Smooth muscle cell of the brain vasculature (primary cell): ENCODE measurements around the gene PIGL.
"Not testable (repeated sequence)": the region's sequence is repeated elsewhere in the genome, so short reads cannot be mapped to it uniquely, and the experiment has no call there.

Source experiments
- DNase-seq: peaks from one replicate; pipeline ENCODE4 v3.0.0-alpha.2; 2012; ENCODE audit warnings: low read depth, low spot score

The PIGL gene

DNA sequence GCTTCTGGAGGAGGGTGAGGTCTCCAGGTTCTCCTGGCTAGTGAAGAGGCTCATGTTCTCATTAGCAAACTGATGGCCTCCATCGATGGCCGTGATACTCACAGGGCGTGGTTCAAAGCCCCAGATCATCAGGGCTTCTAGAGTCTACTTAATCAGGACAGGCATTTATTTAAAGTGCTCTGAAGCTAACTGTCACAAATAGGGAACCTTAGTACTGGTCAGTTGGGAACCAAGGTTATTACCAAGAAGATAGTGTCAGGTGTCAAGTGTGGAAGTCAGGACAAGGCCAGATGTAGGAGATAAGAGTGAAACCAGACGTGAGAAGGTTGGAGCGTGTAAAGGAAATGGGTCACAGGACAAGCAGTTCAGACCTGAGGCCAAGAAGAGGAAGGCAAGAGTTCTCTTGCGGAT is 56.9 kb downstream of the PIGL start:
- no peak for DNase-seq

DNA sequence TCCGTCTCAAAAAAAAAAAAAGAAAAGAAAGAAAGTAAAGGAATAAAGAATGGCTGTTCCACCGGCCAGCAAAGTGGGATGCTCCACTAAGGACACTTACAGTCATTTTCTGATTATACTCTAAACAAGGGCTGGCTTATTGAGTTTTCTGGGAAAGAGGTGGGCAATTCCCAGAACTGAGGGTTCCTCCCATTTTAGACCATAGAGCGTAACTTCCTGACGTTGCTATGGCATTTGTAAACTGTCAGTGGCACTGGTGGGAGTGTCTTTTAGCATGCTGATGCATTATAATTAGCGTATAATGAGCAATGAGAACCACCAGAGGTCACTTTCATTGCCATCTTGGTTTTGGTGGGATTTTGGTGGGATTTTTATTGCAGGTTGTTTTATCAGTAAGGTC is 58.0 kb downstream of the PIGL start:
- no peak for DNase-seq

DNA sequence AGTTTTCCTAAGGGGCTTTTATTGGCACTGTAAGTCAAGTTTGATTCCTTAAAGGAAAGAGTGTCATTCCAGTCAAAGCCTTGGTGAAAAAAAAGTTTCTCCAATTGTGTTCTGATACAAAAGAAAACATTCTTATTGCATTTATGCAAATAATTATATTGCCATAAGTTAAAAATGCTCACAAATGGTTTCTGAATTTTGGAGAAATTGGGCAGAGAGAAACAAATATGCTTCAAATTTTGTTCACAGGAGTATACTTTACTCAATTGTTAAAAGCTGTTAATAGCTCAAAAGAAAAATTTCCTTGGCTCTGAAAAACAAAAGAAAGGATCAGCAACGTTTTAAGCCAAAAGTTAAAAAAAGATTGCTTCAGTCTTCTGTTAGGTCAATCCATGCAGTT is 60.2 kb downstream of the PIGL start:
- no peak for DNase-seq

GRCh38 chr17:16281351-16281750 is 64.3 kb downstream of the PIGL start:
- DNase-seq, result no peak

DNA sequence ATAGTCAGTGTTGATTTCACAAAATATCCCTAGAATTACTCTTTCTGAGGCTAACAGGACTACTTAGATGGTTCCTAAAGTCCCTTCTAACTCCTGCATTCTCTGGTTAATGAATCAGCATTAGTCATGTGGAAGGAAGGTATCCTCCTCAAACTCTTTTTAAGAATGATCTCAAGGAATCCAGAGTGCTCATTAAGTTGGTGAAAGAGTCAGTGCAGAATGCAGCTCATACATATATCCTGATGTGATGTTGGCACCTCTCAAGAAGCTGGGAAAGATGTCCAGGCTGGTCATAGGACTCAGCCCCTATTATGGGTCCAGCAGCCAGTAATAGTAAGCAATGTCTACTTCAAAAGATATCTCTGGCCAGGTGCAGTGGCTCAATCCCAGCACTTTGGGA is 65.5 kb downstream of the PIGL start:
- DNase-seq, result no peak

GRCh38 chr17:16283705-16284104 is 66.7 kb downstream of the PIGL start:
- no peak for DNase-seq

- no peak for DNase-seq
These were observed 68.6 kb downstream of the PIGL start for GRCh38 chr17:16285646-16286008.

DNA sequence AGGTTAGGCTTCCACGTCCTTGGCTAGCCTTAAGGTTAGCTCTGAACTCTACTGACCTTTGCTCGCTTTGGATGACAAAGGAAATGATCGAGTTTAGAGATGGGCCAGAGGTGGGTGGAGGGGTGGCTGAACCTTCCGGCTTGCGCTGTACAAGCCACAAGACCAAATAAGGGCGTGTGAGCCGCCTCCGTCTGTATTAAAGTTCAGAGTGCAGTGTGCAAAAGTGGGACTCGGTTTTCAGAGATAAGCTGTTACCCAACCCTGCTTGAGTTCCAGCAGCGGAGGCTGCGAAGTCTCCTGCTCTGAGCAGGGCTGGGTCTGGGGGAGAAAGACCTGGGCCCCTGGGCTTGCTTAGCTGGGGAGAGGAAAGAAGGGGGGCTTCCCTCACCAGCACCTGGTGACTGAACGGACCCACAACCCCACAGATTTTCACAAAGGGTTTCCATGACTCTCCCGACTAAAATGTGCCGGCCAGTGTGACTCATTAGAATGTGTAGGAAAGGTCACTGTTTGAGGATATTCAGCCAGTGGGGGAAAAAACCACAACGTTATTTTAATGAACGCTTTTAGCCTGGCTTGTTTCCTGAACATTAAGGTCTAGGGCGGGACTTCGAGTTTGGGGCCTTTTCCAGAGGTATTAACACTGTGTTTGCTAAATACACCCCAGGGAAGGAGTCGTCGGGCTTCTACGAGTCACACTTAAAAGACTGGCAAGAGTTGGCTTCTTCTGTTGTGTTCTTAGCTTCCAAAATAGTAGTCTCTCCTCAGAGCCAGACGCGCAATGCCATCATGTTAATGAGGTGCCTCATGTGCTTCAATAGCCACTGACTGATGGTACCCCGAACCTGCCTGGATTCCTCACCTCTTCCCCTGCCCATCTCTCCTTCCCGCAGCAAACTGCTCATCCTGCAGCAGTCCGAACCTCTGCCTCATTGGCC is 69.3 kb downstream of the PIGL start:
- DNase-seq, result peak; percentile 91

DNA sequence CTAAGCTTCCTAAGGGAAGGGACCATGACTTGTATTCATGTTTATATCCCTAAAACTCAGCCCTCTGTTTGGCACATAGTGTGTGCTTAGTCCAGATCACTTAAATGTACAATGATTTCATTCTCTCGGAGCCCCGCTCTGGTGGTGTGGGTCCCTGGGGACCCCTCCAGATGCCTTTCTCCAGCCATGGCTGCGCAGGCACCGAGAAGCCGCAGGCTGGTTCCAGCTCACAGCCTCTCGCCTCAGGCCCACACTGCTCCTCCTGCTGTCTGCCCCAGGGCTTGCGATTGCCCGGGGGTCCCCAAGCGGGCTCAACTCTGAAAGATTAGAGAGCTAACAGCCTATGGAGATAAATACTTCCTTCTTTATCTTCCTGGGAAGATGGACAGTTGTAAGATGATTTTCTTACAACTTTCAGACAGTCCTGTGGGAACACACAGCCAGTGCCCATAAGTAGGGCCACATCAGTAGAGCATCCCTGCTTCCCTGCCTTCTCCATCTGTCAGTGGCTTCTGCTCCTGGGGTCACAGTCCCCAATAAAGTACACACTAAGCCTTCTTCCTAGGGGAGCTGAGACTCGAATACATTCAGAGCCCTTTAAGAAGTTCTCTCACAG is 70.0 kb downstream of the PIGL start:
- no peak for DNase-seq

DNA sequence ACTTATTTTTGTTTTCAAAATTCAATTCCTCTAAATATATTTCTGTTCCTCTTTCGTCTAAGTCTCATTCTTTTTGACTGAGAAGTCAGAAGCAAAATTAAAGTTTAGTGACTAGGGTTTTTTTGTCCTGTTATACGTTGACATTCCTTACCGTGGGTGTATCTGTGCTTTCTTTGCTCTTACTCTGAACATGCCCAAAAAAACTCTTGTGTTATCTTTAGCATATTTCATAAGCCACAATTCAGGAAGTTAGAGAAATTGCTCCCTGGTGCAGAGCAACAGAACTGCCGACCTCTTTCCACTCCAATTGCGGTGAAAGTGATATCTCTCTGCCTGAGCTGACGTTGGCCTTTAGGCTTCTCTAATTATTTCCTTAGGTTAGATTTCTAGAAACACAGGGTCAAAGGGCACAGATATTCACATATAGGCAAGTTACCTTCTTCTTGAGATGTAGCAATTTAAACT is 70.6 kb downstream of the PIGL start:
- peak; percentile 46 for DNase-seq

DNA sequence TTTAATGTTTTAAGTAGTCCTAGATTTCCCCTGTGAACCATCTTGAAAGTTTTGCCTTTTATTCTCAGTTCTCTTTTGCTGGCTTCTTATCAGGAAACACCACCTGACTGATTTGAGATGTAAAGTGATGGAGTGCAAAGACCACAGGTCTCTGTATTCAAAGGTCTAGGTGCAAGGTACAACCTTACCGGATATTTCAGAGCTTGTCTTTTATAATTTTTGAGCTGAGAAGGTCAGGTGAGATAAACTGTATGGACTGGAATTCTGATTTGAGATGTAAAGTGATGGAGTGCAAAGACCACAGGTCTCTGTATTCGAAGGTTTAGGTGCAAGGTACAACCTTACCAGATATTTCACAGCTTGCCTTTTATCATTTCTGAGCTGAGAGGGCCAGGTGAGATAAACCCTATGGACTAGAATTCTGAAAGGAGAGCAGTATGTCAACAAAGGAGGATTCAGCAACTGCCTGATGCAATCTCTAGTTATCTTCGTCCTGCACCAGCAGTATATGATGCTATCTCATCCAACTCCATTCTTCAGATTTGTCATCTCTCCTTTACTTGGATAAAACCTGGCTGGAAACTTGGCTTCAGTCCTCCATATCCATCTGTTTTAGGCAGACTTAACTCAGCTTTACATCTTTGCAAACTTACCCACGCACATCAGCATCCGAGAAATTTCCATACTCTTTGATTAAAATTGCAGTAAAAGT is 72.0 kb downstream of the PIGL start:
- DNase-seq, result no peak

- DNase-seq, result no peak
These were observed 76.9 kb downstream of the PIGL start for GRCh38 chr17:16293931-16294330.

DNA sequence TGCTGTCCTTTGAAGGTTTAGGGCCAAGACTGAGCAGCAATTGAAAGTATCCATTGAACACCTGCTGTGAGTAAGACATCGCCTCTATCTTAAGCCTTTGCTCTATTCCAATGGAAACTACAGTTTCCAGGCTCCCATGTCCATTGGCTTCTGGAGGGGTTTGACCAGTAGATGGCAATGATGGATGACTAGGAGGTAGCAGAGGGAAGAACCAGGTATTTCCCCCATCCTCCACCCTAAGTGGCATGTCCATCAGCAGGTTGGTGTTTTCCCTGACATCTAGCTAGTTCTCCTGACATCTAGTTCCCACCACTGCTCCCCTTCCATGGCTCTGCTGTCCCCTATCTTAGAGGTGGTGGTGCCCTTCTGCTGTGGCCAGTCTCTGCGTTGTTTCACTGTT is 77.5 kb downstream of the PIGL start:
- no peak for DNase-seq

- not testable (repeated sequence) for DNase-seq
These were observed 79.1 kb downstream of the PIGL start for GRCh38 chr17:16296072-16296471.

DNA sequence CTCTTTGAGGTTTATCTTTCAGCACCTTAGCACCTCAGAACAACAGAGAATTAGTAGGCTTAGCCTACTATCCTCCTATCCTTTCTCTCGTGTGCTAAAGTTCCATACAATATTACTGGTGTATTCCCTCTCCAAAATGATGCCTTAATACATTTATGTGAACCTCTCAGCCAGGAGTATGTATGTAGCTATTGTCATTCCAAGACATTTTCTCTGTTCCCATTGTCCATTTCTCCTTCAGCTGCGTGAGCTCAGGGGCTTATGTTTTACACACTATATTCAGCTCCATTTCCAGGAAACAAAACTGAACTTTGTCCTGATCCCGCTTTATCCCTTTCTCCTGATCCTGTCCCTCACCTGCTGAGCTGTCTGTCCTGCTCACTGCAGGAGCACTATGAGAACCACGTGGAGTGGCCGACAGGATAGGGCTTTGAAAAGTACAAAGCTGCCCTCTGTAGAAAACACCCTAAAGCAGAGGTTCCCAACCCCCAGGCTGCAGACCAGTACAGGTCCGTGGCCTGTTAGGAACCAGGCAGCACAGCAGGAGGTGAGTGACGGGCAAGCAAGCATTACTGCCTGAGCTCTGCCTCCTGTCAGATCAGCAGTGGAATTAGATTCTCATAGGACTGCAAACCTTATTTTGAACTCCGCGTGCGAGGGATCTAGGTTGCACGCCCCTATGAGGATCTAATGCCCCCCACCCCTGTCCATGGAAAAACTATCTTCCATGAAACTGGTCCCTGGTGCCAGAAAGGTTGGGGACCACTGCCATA is 80.5 kb downstream of the PIGL start:
- DNase-seq, result no peak

DNA sequence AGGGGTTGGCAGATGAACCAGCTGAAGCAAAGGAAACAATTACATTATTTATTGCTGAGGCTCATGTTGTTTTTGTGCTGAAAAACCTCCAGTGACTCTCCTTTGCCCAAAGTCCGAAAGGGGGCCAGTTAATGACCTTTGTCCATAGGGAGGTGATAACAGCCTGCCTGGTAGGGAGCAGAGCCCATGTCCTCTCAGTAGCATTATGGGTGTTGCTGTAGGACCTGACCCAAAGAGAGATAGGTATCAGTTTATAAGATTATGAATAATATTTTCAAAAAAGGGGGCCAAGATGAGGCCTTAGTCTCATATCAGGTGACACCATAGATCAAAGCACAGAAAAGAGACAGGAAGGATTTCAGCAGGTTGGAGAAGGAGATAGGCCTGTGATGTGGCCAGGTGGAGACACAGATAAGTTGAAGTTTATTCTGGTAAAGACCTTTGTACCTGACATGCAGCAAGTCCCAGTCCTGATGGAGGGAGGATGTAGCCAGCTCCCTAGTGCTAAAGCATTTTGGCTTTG is 81.2 kb downstream of the PIGL start:
- no peak for DNase-seq

GRCh38 chr17:16300554-16300953 is 83.5 kb downstream of the PIGL start:
- DNase-seq, result no peak

- DNase-seq, result no peak
These were observed 85.2 kb downstream of the PIGL start for GRCh38 chr17:16301963-16302855.

DNA sequence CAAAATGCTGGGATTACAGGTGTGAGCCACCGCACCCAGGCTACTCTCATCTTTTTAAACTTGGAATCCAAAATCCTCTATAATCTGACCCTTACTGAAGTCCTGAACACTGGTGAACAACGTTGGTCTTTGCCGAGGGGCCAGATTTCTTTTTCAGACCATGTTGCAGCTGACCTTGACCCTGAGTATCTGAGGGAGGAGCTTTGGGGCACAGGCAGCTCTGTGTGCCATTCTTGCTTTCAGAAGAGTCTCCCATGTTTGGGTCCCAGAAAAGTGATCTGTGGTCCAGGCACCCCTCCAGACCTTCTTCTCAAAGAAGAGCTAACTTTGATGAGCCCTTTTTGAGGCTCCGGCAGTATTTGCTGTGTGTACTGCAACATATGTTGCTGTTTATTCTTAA is 85.8 kb downstream of the PIGL start:
- DNase-seq, result no peak

DNA sequence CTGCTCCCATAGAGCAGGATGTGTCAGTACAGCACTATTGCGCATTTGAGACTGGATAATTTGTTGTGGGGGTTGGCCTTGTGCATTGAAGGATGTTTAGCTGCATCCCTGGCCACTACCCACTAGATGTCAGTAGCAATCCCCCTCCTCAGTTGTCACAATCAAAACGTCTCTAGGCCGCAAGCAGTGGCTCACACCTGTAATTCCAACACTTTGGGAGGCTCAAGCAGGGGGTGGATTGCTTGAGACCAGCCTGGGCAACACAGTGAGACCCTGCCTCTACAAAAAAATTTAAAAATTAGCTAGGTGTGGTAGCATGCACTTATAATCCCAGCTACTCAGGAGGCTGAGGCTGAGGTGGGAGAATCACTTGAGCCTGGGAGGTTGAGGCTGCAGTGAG is 87.8 kb downstream of the PIGL start:
- no peak for DNase-seq
